IMR-90 (cell line): ENCODE measurements around the gene FEZ2. TPM values are rescaled to one million over a fixed set of nuclear protein-coding genes. Genes with fewer than 3 reads are reported as not detected.

Experiments
- ATAC-seq: fragments of 200-7000 bp; cut with Tn5 transposase; 2 replicates; pipeline ENCODE4 v1.9.1; 2020; ENCODE audit warnings: low read depth, mild to moderate bottlenecking, moderate library complexity
- BruUV-seq: library from RNA; stranded (reverse); fragments of 400-500 nt; replicated peaks from 2 replicates; lab custom pipeline; 2021; lab: Mats Ljungman, UMichigan
- CTCF ChIA-PET: fragments of 300-600 bp; formaldehyde crosslinking; extraction: SDS; loops from one replicate; lab custom pipeline; 2021; ENCODE audit warnings: antibody characterized with exemption; lab: Yijun Ruan, JAX
- POLR2A ChIA-PET: fragments of 300-600 bp; sonication (Branson Sonifier 250); formaldehyde crosslinking; loops from one replicate; lab custom pipeline; 2022; ENCODE audit warnings: antibody characterized with exemption; ENCODE audit not compliant: unreplicated experiment; lab: Charles Lee
- DNase-seq: peaks from one replicate; pipeline ENCODE4 v3.0.0; 2013
- H2AFZ ChIP-seq: replicated peaks from 2 replicates; pipeline ENCODE3; 2013; ENCODE audit warnings: low read length, mild to moderate bottlenecking; ENCODE audit not compliant: poor library complexity
- H2AK5ac ChIP-seq: 2 replicates; pipeline ENCODE4 v1.6.1; 2013; ENCODE audit warnings: low read depth, low read length, inconsistent platforms
- H2AK9ac ChIP-seq: replicated peaks from 2 replicates; pipeline ENCODE3; 2013; ENCODE audit warnings: mild to moderate bottlenecking, low read depth, low read length, moderate library complexity; ENCODE audit not compliant: poor library complexity
- H2BK120ac ChIP-seq: 2 replicates; pipeline ENCODE4 v1.6.1; 2013; ENCODE audit warnings: low read depth, low read length, inconsistent platforms
- H2BK15ac ChIP-seq: 3 replicates; pipeline ENCODE4 v1.6.1; 2013; ENCODE audit warnings: low read depth, low read length, inconsistent platforms
- H2BK20ac ChIP-seq: 2 replicates; pipeline ENCODE4 v1.6.1; 2013; ENCODE audit warnings: low read depth, mild to moderate bottlenecking, inconsistent platforms, low read length, moderate library complexity
- H2BK5ac ChIP-seq: 2 replicates; pipeline ENCODE4 v1.6.1; 2013; ENCODE audit warnings: mild to moderate bottlenecking, low read depth, low read length, inconsistent platforms; ENCODE audit not compliant: poor library complexity, severe bottlenecking
- H3K14ac ChIP-seq: replicated peaks from 2 replicates; pipeline ENCODE4 v1.6.1; 2013; ENCODE audit warnings: low read depth, low read length, inconsistent platforms
- H3K18ac ChIP-seq: 2 replicates; pipeline ENCODE4 v1.6.1; 2013; ENCODE audit warnings: low read depth, low read length, control low read depth
- H3K23ac ChIP-seq: 2 replicates; pipeline ENCODE4 v1.6.1; 2013; ENCODE audit warnings: low read depth, low read length, inconsistent platforms
- H3K27ac ChIP-seq: 2 replicates; pipeline ENCODE4 v1.5.1; 2013; ENCODE audit warnings: mild to moderate bottlenecking, control low read depth, low read length; ENCODE audit not compliant: insufficient read depth
- H3K27me3 ChIP-seq: 2 replicates; pipeline ENCODE4 v1.6.1; 2013; ENCODE audit warnings: low read length; ENCODE audit not compliant: control insufficient read depth, insufficient read depth
- H3K36me3 ChIP-seq: 2 replicates; pipeline ENCODE4 v1.6.1; 2013; ENCODE audit warnings: low read length, mixed read lengths; ENCODE audit not compliant: control insufficient read depth, insufficient read depth
- H3K4ac ChIP-seq: 2 replicates; pipeline ENCODE4 v1.6.1; 2013; ENCODE audit warnings: low read depth, low read length, inconsistent platforms
- H3K4me1 ChIP-seq: 2 replicates; pipeline ENCODE4 v1.6.1; 2013; ENCODE audit warnings: low read length, mixed read lengths; ENCODE audit not compliant: control insufficient read depth, insufficient read depth
- H3K4me2 ChIP-seq: 2 replicates; pipeline ENCODE4 v1.6.1; 2013; ENCODE audit warnings: low read depth, mild to moderate bottlenecking, control low read depth, low read length, moderate library complexity
- H3K4me3 ChIP-seq: 2 replicates; pipeline ENCODE4 v1.5.1; 2013; ENCODE audit warnings: low read depth, mild to moderate bottlenecking, control low read depth, low read length, moderate library complexity; ENCODE audit not compliant: insufficient read depth
- H3K56ac ChIP-seq: 2 replicates; pipeline ENCODE4 v1.6.1; 2013; ENCODE audit warnings: low read length, inconsistent platforms; ENCODE audit not compliant: insufficient read depth; ENCODE audit errors: extremely low read depth
- H3K79me1 ChIP-seq, 2 experiments: 2 replicates each; pipeline ENCODE4 v1.6.1; 2013; ENCODE audit warnings: low read length in 2 of 2, inconsistent platforms in 1 of 2, low read depth in 1 of 2
- H3K9ac ChIP-seq: 2 replicates; pipeline ENCODE4 v1.6.1; 2013; ENCODE audit warnings: low read depth, low read length, control low read depth
- H3K9me1 ChIP-seq: 2 replicates; pipeline ENCODE4 v1.6.1; 2013; ENCODE audit warnings: low read length, inconsistent platforms; ENCODE audit not compliant: insufficient read depth
- H3K9me3 ChIP-seq: 2 replicates; pipeline ENCODE4 v1.6.1; 2013; ENCODE audit warnings: low read length; ENCODE audit not compliant: control insufficient read depth, insufficient read depth
- H4K20me1 ChIP-seq: 2 replicates; pipeline ENCODE4 v1.6.1; 2013; ENCODE audit warnings: low read length, inconsistent platforms; ENCODE audit not compliant: insufficient read depth
- H4K5ac ChIP-seq: 2 replicates; pipeline ENCODE4 v1.6.1; 2013; ENCODE audit warnings: mild to moderate bottlenecking, low read depth, low read length, control low read depth
- H4K8ac ChIP-seq, 2 experiments: 2 replicates each; pipeline ENCODE4 v1.6.1; 2013; ENCODE audit warnings: low read depth in 2 of 2, low read length in 2 of 2, control low read depth in 1 of 2, inconsistent platforms in 1 of 2
- H4K91ac ChIP-seq: 2 replicates; pipeline ENCODE4 v1.6.1; 2013; ENCODE audit warnings: low read depth, low read length, inconsistent platforms; ENCODE audit not compliant: insufficient read depth
- BHLHE40 ChIP-seq: fragments of 150-350 bp; IDR thresholded peaks from 2 replicates; pipeline ENCODE4 v1.6.1; 2016; ENCODE audit warnings: mild to moderate bottlenecking, low read depth, low read length
- CEBPB ChIP-seq: IDR thresholded peaks from 2 replicates; pipeline ENCODE4 v1.6.1; 2012; ENCODE audit warnings: low read depth, low read length, improper control_type of control experiment
- MAFK ChIP-seq: IDR thresholded peaks from 2 replicates; pipeline ENCODE4 v1.6.1; 2012; ENCODE audit warnings: low read depth, low read length, improper control_type of control experiment
- MAZ ChIP-seq: IDR thresholded peaks from 2 replicates; pipeline ENCODE4 v1.6.1; 2012; ENCODE audit warnings: low read depth, mild to moderate bottlenecking, low read length, improper control_type of control experiment, moderate library complexity, borderline replicate concordance
- MXI1 ChIP-seq: IDR thresholded peaks from 2 replicates; pipeline ENCODE4 v1.6.1; 2012; ENCODE audit warnings: low read depth, mild to moderate bottlenecking, low read length, moderate library complexity, borderline replicate concordance
- RAD21 ChIP-seq: IDR thresholded peaks from 2 replicates; pipeline ENCODE4 v1.6.1; 2012; ENCODE audit warnings: low read length, improper control_type of control experiment
- RFX5 ChIP-seq: IDR thresholded peaks from 2 replicates; pipeline ENCODE4 v1.8.0; 2012; ENCODE audit warnings: low read depth, mild to moderate bottlenecking, low read length, moderate library complexity
- WGBS, 2 experiments: methylation state at CpG; one replicate each; pipeline versions ENCODE4 v1.1.5 to v1.1.7; 2013; ENCODE audit warnings: missing lambda C conversion rate in 2 of 2; ENCODE audit not compliant: insufficient read length in 1 of 2; ENCODE audit errors: extremely low coverage in 2 of 2; 5-methylcytosine and 5-hydroxymethylcytosine counted together
- dilution Hi-C: fragments of 300-500 bp; cut with HindIII; formaldehyde crosslinking; loops from one replicate; pipeline ENCODE4 v1.14.3; 2018; ENCODE audit warnings: low sequenced_read_pairs; ENCODE audit not compliant: unreplicated experiment
- in situ Hi-C: fragments of 300-500 bp; cut with MboI; formaldehyde crosslinking; loops from 3 replicates; pipeline ENCODE4 v1.14.3; 2019; ENCODE audit warnings: low sequenced_read_pairs, inconsistent platforms, mixed read lengths
- intact Hi-C: fragments of 100-400 bp; cut with micrococcal nuclease; formaldehyde crosslinking; loops from 2 replicates; pipeline ENCODE4 v1.10.0; 2022
- polyA plus RNA-seq, 3 experiments: library from polyadenylated mRNA; depleted of rRNA; stranded (reverse); fragments of >200 nt; gene quantifications; 2 replicates each; pipeline ENCODE4 v1.2.3, GENCODE V29; 2012; ENCODE audit warnings: low replicate concordance in 1 of 3
- total RNA-seq: library from RNA; depleted of rRNA; stranded (reverse); fragments of >200 nt; gene quantifications from 2 replicates; pipeline ENCODE4 v1.2.3, GENCODE V29; 2012
- TF ChIP-seq, protein P1 (sequence below): fragments of 150-350 bp; IDR thresholded peaks from 2 replicates; pipeline ENCODE4 v1.6.1; 2017; ENCODE audit warnings: mild to moderate bottlenecking, antibody characterized with exemption, low read length, low read depth

FEZ2 gene
- total and polyA plus RNA-seq, 2 of the 4 experiments (the other 2 are of a cell fraction) = 19.4 to 31.6 TPM

DNA sequence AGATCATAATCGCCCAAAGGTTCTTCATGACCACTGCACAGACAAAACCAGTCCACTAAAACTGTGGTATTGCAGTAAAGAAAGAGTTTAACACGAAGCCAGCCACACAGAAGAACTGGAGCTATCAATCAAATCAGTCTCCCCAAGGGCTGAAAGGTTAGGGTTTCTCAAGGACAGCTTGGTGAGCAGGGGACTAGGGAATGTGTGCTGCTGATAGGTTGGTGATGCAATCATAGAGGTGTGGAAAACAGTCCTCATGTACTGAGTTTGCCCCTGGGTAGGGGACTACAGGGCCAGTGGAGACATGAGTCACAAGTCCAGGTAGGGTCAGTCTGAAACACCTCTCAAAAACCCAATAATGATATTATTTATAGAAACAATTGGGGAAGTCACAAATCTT is 27.3 kb upstream of the FEZ2 start:
- no peak overlapping the region for H3K23ac ChIP-seq
- no peak overlapping the region for H3K14ac ChIP-seq
- dilution Hi-C loops (no loop called here), in situ Hi-C loops (no loop called here), intact Hi-C loops (no loop called here)
- H2AK9ac ChIP-seq = no peak overlapping the region
- TF ChIP-seq RFX5 = no peak
- TF ChIP-seq, protein P1, sequence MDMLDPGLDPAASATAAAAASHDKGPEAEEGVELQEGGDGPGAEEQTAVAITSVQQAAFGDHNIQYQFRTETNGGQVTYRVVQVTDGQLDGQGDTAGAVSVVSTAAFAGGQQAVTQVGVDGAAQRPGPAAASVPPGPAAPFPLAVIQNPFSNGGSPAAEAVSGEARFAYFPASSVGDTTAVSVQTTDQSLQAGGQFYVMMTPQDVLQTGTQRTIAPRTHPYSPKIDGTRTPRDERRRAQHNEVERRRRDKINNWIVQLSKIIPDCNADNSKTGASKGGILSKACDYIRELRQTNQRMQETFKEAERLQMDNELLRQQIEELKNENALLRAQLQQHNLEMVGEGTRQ = no peak
- TF ChIP-seq CEBPB = peak; percentile 75
- no peak for TF ChIP-seq MAZ
- TF ChIP-seq MXI1 = no peak
- no peak for TF ChIP-seq BHLHE40
- no peak for TF ChIP-seq MAFK
- TF ChIP-seq RAD21 = no peak
- no peaks in the 10 kb centered on the region for H3K9me1 ChIP-seq
- H3K27ac ChIP-seq = no peak overlapping the region
- no peaks in the 10 kb centered on the region for H3K4me1 ChIP-seq
- no peak overlapping the region for H3K4ac ChIP-seq
- no peaks in the 10 kb centered on the region for H3K36me3 ChIP-seq
- H3K27me3 ChIP-seq = no peaks in the 10 kb centered on the region
- BruUV-seq = no TSS peak
- no peak overlapping the region for H2AFZ ChIP-seq
- H2BK120ac ChIP-seq = no peak overlapping the region
- no CpG with 5 or more reads among the region's 2 CpGs for WGBS, 2 experiments
- H3K79me1 ChIP-seq = no peaks in the 10 kb centered on the region
- H2BK15ac ChIP-seq = no peak overlapping the region
- no peak for DNase-seq
- ChIA-PET POLR2A (no interaction called here), CTCF (no interaction called here)
- H3K56ac ChIP-seq = no peak overlapping the region
- no peak overlapping the region for H4K5ac ChIP-seq
- H3K4me3 ChIP-seq = no peak overlapping the region
- no peak overlapping the region for H4K8ac ChIP-seq
- no peak overlapping the region for H2AK5ac ChIP-seq
- peaks cover 9% of the 10 kb centered on the region for H3K9me3 ChIP-seq
- H2BK20ac ChIP-seq = no peak overlapping the region
- no peaks in the 10 kb centered on the region for H4K20me1 ChIP-seq
- no peak overlapping the region for H4K91ac ChIP-seq
- no peak overlapping the region for H3K4me2 ChIP-seq
- ATAC-seq = no peak
- no peak overlapping the region for H2BK5ac ChIP-seq
- H3K18ac ChIP-seq = no peak overlapping the region
- H3K9ac ChIP-seq = no peak overlapping the region
